ENCODE data around the gene HOXC9.

HOXC9 gene

DNA sequence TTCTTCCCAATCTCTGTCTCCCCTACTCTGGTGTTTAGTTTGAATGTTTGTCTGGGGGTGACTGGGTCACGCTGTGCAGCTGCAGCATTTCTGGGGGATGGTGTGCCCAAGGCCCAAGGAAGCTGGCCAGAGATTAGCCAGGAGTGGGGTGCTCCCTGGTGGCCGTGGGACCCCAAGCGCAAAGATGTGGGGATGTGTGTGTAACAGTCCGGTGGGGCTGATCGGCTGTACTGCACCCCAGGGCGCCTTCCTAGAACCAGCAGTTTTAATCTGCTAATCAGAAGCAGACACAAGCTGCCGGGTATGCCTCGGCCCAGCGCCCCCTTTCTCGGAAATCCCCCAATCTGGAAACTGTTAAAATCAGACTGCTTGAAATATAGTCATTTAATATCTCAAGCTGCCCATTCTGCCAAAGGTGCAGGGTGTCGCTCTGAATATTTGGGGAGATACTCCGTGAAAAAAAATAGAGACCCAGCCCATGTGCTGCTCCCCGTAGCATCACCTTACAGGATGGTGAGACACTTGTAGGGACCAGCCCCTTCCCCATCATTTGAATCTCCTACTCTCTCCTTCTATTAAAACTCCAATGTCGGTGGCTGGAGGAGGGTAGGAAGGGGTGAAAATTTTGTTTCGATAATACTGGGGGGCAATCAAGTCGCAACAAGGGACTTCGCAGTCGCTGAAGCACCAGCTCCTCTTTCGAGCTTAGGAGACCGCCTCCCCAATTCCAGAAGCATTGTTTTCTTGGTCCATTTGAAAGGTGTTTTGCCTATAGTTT lies 4.3 kb downstream of the HOXC9 start:
- Histone ChIP-seq H3K4me3 (ENCODE audit: low read depth, low read length) (no peak overlapping the region), H3K27ac (ENCODE audit: extremely low read depth, low read depth, low read length) (no peak overlapping the region), H3K9me3 (ENCODE audit: control insufficient read depth, insufficient read depth, low read depth, low read length) (no peaks in the 10 kb centered on the region), H3K36me3 (ENCODE audit: control insufficient read depth in 2 of 2, insufficient read depth in 1 of 2, low read length in 2 of 2) (peaks cover 8 to 15% of the 10 kb centered on the region in 2 experiments; a peak in 2 of 3 replicates), H3K4me1 (ENCODE audit: control insufficient read depth, insufficient read depth, low read length) (peaks cover 32% of the 10 kb centered on the region)
- POLR2A ChIA-PET: no interaction called here
- TF ChIP-seq ZBTB44 (tag by site-specific recombination; IDR thresholded peaks at IDR 0.05) (no peak), ZBTB10 (tag by site-specific recombination; IDR thresholded peaks at IDR 0.05) (0 out of 2 replicates have a peak, but pooled peaks have one; percentile 24), ZNF366 (tag by site-specific recombination; conservative IDR thresholded peaks at IDR 0.05) (peak; percentile 39; the same call in 1 of the 2 replicates), CTCF (tag by site-specific recombination; IDR thresholded peaks at IDR 0.05) (peak; percentile 65; the same call in 1 of the 2 replicates), ZNF555 (tag by site-specific recombination; conservative IDR thresholded peaks at IDR 0.05) (no peak), ZNF76 (tag by site-specific recombination; IDR thresholded peaks at IDR 0.05; ENCODE audit: borderline replicate concordance, low read depth) (no peak)
- CTCF ChIA-PET: interaction anchor here (0.6 to 7.9 kb wide), 13 partner anchors 13 to 409 kb away, joined by 3 to 111 read pairs (median 6); partner anchors contain the start of genes HOXC10 and SMUG1

DNA sequence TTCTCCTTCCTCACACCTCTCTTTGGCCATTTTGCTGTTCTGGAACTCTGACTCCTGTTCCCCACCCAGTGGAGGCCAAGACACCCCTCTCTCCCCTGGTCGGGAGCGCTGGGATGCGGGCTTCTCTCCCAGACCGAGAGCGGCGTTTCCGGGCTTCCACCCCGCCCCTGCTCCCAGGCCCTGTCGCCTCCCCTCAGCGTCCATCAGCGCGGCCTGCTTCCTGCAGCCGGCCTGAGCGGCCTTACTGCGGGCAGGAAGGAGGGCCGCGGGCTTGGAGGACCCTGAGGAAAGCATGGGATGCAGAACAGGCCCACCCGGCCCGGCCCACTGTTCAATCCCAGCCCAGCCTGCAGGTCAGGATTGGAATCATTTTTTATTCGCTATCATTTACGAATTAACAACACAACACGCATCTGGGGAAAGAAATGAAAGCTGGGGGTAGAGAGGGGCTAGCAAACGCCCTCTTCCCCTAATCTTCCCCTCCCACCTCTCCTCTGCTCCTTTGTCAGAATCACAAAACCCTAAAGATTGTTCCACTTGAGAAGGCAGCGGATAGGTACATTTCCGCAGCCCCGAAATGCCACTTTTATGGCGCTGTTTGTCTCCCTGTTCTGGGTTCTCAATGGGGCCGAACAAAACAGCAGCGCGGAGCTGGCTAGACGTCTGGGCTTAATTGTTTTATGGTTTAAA lies 5.0 kb downstream of the HOXC9 start:
- CTCF ChIA-PET: interaction anchor here (0.7 to 7.9 kb wide), 16 partner anchors 12 to 409 kb away, joined by 3 to 111 read pairs (median 6); partner anchors contain the start of genes HOXC10 and SMUG1
- Histone ChIP-seq H3K4me3 (ENCODE audit: low read depth, low read length) (no peak overlapping the region), H3K9me3 (ENCODE audit: control insufficient read depth, insufficient read depth, low read depth, low read length) (no peaks in the 10 kb centered on the region), H3K4me1 (ENCODE audit: control insufficient read depth, insufficient read depth, low read length) (peaks cover 32% of the 10 kb centered on the region), H3K36me3 (ENCODE audit: control insufficient read depth in 2 of 2, insufficient read depth in 1 of 2, low read length in 2 of 2) (peaks cover 8 to 15% of the 10 kb centered on the region in 2 experiments; a peak in 2 of 3 replicates), H3K27ac (ENCODE audit: extremely low read depth, low read depth, low read length) (no peak overlapping the region)
- POLR2A ChIA-PET: no interaction called here
- TF ChIP-seq FEZF1 (tag by site-specific recombination; IDR thresholded peaks at IDR 0.05): no peak
- no peak for TF ChIP-seq ZNF416 (tag by site-specific recombination; IDR thresholded peaks at IDR 0.05)
- no peak for TF ChIP-seq ZNF624 (tag by site-specific recombination; IDR thresholded peaks at IDR 0.05)
- no peak for TF ChIP-seq GLI4 (tag by site-specific recombination; IDR thresholded peaks at IDR 0.05)
- TF ChIP-seq KLF16 (tag by site-specific recombination; IDR thresholded peaks at IDR 0.05): no peak
- no peak for TF ChIP-seq ZNF530 (tag by site-specific recombination; IDR thresholded peaks at IDR 0.05; ENCODE audit: low read depth)
- no peak for TF ChIP-seq ZNF560 (tag by site-specific recombination; IDR thresholded peaks at IDR 0.05; ENCODE audit: borderline replicate concordance)
- no peak for TF ChIP-seq ZFP3 (tag by site-specific recombination; IDR thresholded peaks at IDR 0.05; ENCODE audit: low read depth)
- TF ChIP-seq ZNF169 (tag by site-specific recombination; IDR thresholded peaks at IDR 0.05): no peak

Measured in HEK293 (cell line).